K562 (cell line): ENCODE measurements around the gene OR6Y1. TPM values are rescaled to one million over a fixed set of nuclear protein-coding genes. Genes with fewer than 3 reads are reported as not detected.

ENCODE experiments used
- ATAC-seq: fragments of 200-7000 bp; cut with Tn5 transposase; 3 replicates; pipeline ENCODE4 v1.9.1; 2020; ENCODE audit warnings: moderate library complexity
- BruUV-seq: library from RNA; stranded (reverse); fragments of 400-500 nt; replicated peaks from 2 replicates; lab custom pipeline; 2021; lab: Mats Ljungman, UMichigan
- CTCF ChIA-PET: fragments of 300-600 bp; formaldehyde crosslinking; extraction: SDS; loops from one replicate; lab custom pipeline; 2021; ENCODE audit warnings: low intra/inter-chr PET ratio; lab: Yijun Ruan, JAX
- POLR2A ChIA-PET: fragments of 300-600, 350-650 bp; sonication (Branson Sonifier 250); formaldehyde crosslinking; extraction: SDS; loops from one replicate; lab custom pipeline; 2021; ENCODE audit warnings: antibody characterized with exemption, inconsistent platforms; lab: Yijun Ruan, JAX
- DNase-seq, 4 experiments: peaks; one replicate each; pipeline versions ENCODE4 v3.0.0 to v3.0.0-alpha.2; 2011 to 2018; ENCODE audit warnings: low spot score in 3 of 4, mixed read lengths in 3 of 4; ENCODE audit errors: extremely low read depth in 1 of 4
- FAIRE-seq: peaks from 2 replicates; lab custom pipeline; 2011; peaks lifted over from hg19 to GRCh38; lab: Jason Lieb, UNC
- H2AFZ ChIP-seq: 2 replicates; pipeline ENCODE4 v1.6.0; 2011; ENCODE audit warnings: low read depth, low read length, control low read depth, inconsistent platforms
- H3K27ac ChIP-seq: fragments of 200-600 bp; 3 replicates; pipeline ENCODE4 v1.8.0; 2011; ENCODE audit warnings: low read depth, mild to moderate bottlenecking, control low read depth, inconsistent platforms, low read length, moderate library complexity, mixed read lengths; ENCODE audit errors: extremely low read depth
- H3K27me3 ChIP-seq, 2 experiments: fragments of 300-600 bp in 1 of 2; 2 replicates in 1 of 2; 3 replicates in 1 of 2; pipeline versions ENCODE4 v1.6.0 to v1.8.0; 2011; ENCODE audit warnings: inconsistent platforms in 2 of 2, low read length in 2 of 2, mild to moderate bottlenecking in 1 of 2, mixed read lengths in 1 of 2, moderate library complexity in 1 of 2; ENCODE audit not compliant: control insufficient read depth in 2 of 2, insufficient read depth in 2 of 2
- H3K36me3 ChIP-seq: fragments of 300-600 bp; 3 replicates; pipeline ENCODE4 v1.8.0; 2011; ENCODE audit warnings: mild to moderate bottlenecking, low read length, inconsistent platforms; ENCODE audit not compliant: control insufficient read depth, insufficient read depth
- H3K4me1 ChIP-seq, 2 experiments: fragments of 200-600 bp in 1 of 2; replicated peaks in 1 of 2; 2 replicates in 1 of 2; 3 replicates in 1 of 2; pipeline versions ENCODE4 v1.5.1 to v1.8.0; 2011; ENCODE audit warnings: inconsistent platforms in 2 of 2, low read length in 2 of 2, mild to moderate bottlenecking in 1 of 2, mixed read lengths in 1 of 2, moderate library complexity in 1 of 2; ENCODE audit not compliant: control insufficient read depth in 2 of 2, insufficient read depth in 2 of 2
- H3K4me2 ChIP-seq: 2 replicates; pipeline ENCODE4 v1.6.1; 2011; ENCODE audit warnings: low read length, control low read depth, inconsistent platforms, mixed read lengths; ENCODE audit not compliant: insufficient read depth
- H3K4me3 ChIP-seq: fragments of 200-600 bp; sonication (generic), shearing (Covaris generic); 2 replicates; pipeline ENCODE4 v1.5.1; 2016; ENCODE audit warnings: control low read depth, inconsistent platforms
- H3K79me2 ChIP-seq: fragments of 200-600 bp; 3 replicates; pipeline ENCODE4 v1.8.0; 2011; ENCODE audit warnings: low read length, inconsistent platforms; ENCODE audit not compliant: control insufficient read depth, insufficient read depth
- H3K9ac ChIP-seq, 2 experiments: 2 replicates each; pipeline versions ENCODE4 v1.6.0 to v1.6.1; 2011; ENCODE audit warnings: low read depth in 2 of 2, low read length in 2 of 2, control low read depth in 1 of 2, inconsistent platforms in 1 of 2, mild to moderate bottlenecking in 1 of 2, mixed read lengths in 1 of 2; ENCODE audit not compliant: insufficient read depth in 1 of 2
- H3K9me1 ChIP-seq: one replicate; pipeline ENCODE4 v1.6.0; 2011; ENCODE audit warnings: inconsistent platforms, mild to moderate bottlenecking, low read length, moderate library complexity; ENCODE audit not compliant: control insufficient read depth, insufficient read depth
- H3K9me3 ChIP-seq: replicated peaks from 2 replicates; pipeline ENCODE4 v1.5.1; 2011; ENCODE audit warnings: low read depth, low read length, inconsistent platforms; ENCODE audit not compliant: control insufficient read depth, insufficient read depth
- H4K20me1 ChIP-seq: replicated peaks from 2 replicates; pipeline ENCODE4 v1.6.1; 2011; ENCODE audit warnings: low read length, inconsistent platforms, mixed read lengths; ENCODE audit not compliant: control insufficient read depth, insufficient read depth
- E2F8 ChIP-seq: fragments of 450-650 bp; IDR thresholded peaks from 2 replicates; pipeline ENCODE4 v1.7.1; 2018; ENCODE audit warnings: mild to moderate bottlenecking, low read depth; ENCODE audit not compliant: partially characterized antibody
- POLR2AphosphoS5 ChIP-seq: IDR thresholded peaks from 2 replicates; pipeline ENCODE4 v1.6.1; 2011; ENCODE audit warnings: mild to moderate bottlenecking, low read depth, low read length, moderate library complexity; ENCODE audit not compliant: control insufficient read depth, insufficient read depth
- RCOR1 ChIP-seq, 2 experiments: IDR thresholded peaks; 2 replicates each; pipeline ENCODE4 v1.6.1; 2012; ENCODE audit warnings: low read depth in 2 of 2, low read length in 2 of 2, borderline replicate concordance in 1 of 2, improper control_type of control experiment in 1 of 2
- U2AF2 ChIP-seq: fragments of 200-400 bp; formaldehyde crosslinking; optimal IDR thresholded peaks from 2 replicates; pipeline ENCODE3; 2017; ENCODE audit warnings: low read depth, mild to moderate bottlenecking, low read length
- ZBTB11 ChIP-seq, 3 experiments: fragments of 200-800 bp in 1 of 3; fragments of 250-450 bp in 1 of 3; fragments of 450-650 bp in 1 of 3; sonication (Bioruptor Pico) in 1 of 3; sonication (Bioruptor generic) in 1 of 3; formaldehyde crosslinking in 1 of 3; IDR thresholded peaks; 2 replicates each; pipeline versions ENCODE4 v1.6.1 to v1.8.0; 2016 to 2022; ENCODE audit warnings: mild to moderate bottlenecking in 2 of 3, missing genetic modification characterization in 2 of 3, missing compliant biosample characterization in 1 of 3, moderate library complexity in 1 of 3
- ZNF316 ChIP-seq: fragments of 450-650 bp; IDR thresholded peaks from 2 replicates; pipeline ENCODE4 v1.6.1; 2016
- WGBS: fragments of 100-300 bp; shearing (Covaris generic); methylation state at CpG from one replicate; pipeline ENCODE4 v1.1.6; 2016; ENCODE audit warnings: low coverage, mixed read lengths; ENCODE audit not compliant: insufficient coverage; ENCODE audit errors: missing lambda C conversion rate; 5-methylcytosine and 5-hydroxymethylcytosine counted together
- in situ Hi-C: fragments of 300-500 bp; cut with MboI; formaldehyde crosslinking; loops from 4 replicates; pipeline ENCODE4 v1.15.0; 2018; ENCODE audit warnings: inconsistent platforms, mixed read lengths
- intact Hi-C: fragments of 100-400 bp; cut with micrococcal nuclease; formaldehyde crosslinking; loops from 2 replicates; pipeline ENCODE4 v1.14.2; 2022
- polyA plus RNA-seq, 8 experiments: library from polyadenylated mRNA; depleted of rRNA in 4 of 8; stranded (reverse) in 5 of 8; unstranded in 3 of 8; fragments of >200 nt; fragmentation: Nextera tagmentation in 2 of 8; fragmentation: Illumina TruSeq in 1 of 8; extraction: Ambion mirVana in 2 of 8; extraction: Trizol in 1 of 8; gene quantifications; 2 replicates each; pipeline versions ENCODE4 v1.2.1 to v1.2.3, GENCODE V29; 2011 to 2014; ENCODE audit warnings: inconsistent platforms in 1 of 8, missing spikeins in 1 of 8
- total RNA-seq, 7 experiments: library from RNA; depleted of rRNA in 6 of 7; stranded (reverse); fragments of >200 nt in 6 of 7; fragmentation: Illumina TruSeq in 2 of 7; extraction: Trizol in 2 of 7; gene quantifications; 2 replicates each; pipeline versions ENCODE4 v1.2.1 to v1.2.3, GENCODE V29; 2011 to 2021; ENCODE audit warnings: low replicate concordance in 1 of 7
- TF ChIP-seq, protein P1 (sequence below): sonication (generic); formaldehyde crosslinking; IDR thresholded peaks from 2 replicates; pipeline ENCODE4 v1.8.0; 2022; ENCODE audit warnings: missing genetic modification reagents, mild to moderate bottlenecking, borderline replicate concordance

Gene OR6Y1
- total and polyA plus RNA-seq, 9 of the 15 experiments (the other 6 are each of a cell fraction or from before 2014, with no cell fraction given): not detected

DNA sequence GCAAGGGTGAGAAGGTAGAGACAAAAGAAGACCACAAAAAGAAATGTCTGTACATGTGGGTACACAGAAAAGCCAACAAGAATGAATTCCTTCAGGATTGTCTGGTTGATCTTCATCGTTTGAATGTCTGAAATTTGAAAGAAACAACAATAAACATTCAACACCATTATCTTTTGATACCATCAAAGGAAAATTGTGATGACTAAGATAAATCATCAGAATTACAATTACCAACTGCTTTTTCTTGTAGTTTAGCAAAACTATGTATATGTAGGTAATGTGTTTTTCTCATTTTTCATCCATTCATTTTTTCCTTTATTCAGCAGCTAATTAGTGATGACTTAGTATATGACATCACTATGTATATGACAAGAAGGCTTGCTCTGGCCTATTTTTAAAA, 25.5 kb upstream of the OR6Y1 start, which contains the start of gene OR10X1:
OR10X1 (minus strand) TSS at position 167 of the 400 bp plus-strand sequence; CDS start at position 167, 0 bp downstream.
- no TSS peak for BruUV-seq
- Histone ChIP-seq H3K4me2 (no peak within 1 kb of the TSS), H3K9me1 (no peaks in the 10 kb centered on the region), H3K79me2 (no peaks in the 10 kb centered on the region), H3K9ac (no peak within 1 kb of the TSS), H3K27ac (no peak within 1 kb of the TSS), H3K4me3 (no peak within 1 kb of the TSS), H3K9me3 (no peaks in the 10 kb centered on the region), H4K20me1 (no peaks in the 10 kb centered on the region), H3K27me3 (no peaks in the 10 kb centered on the region), H3K36me3 (no peaks in the 10 kb centered on the region), H2AFZ (no peak within 1 kb of the TSS), H3K4me1 (no peaks in the 10 kb centered on the region)
- ATAC-seq (no peak), DNase-seq (no peak), FAIRE-seq (no peak)
- in situ Hi-C loops: no loop called here
- 6% methylated on average over 1 of the region's 1 CpG for WGBS
- POLR2A ChIA-PET: no interaction called here
- CTCF ChIA-PET: no interaction called here
- intact Hi-C loops: no loop called here
- TF ChIP-seq RCOR1 (IDR thresholded peaks at IDR 0.05; ENCODE audit: borderline replicate concordance in 1 of 2, low read depth in 2 of 2, low read length in 2 of 2): no peak
- no peak for TF ChIP-seq E2F8
- TF ChIP-seq ZNF316: peak; percentile 73
- TF ChIP-seq, protein P1, sequence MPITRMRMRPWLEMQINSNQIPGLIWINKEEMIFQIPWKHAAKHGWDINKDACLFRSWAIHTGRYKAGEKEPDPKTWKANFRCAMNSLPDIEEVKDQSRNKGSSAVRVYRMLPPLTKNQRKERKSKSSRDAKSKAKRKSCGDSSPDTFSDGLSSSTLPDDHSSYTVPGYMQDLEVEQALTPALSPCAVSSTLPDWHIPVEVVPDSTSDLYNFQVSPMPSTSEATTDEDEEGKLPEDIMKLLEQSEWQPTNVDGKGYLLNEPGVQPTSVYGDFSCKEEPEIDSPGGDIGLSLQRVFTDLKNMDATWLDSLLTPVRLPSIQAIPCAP (CRISPR knock-in tag): no peak
- no peak for TF ChIP-seq ZBTB11 (CRISPR knock-in tag; IDR thresholded peaks at IDR 0.05)
- no peak for TF ChIP-seq U2AF2
- no peak for TF ChIP-seq POLR2AphosphoS5
